NCI-H1417 (cell line): ENCODE data around the gene TBC1D16.
A peak's percentile ranks its signal among the peaks of the same experiment; 100 is the strongest.
"Not testable (repeated sequence)": the region's sequence is repeated elsewhere in the genome, so short reads cannot be mapped to it uniquely, and the experiment has no call there.

Experiments used
- DNase-seq, 3 experiments: peaks; one replicate each; lab custom pipeline; 2025; lab: John Stamatoyannopoulos, UW

Gene TBC1D16

GRCh38 chr17:79976451-79976850, 59.2 kb downstream of the TBC1D16 start:
- no peak for DNase-seq

- DNase-seq, result no peak
Measured at GRCh38 chr17:79975498-79976134, 60.1 kb downstream of the TBC1D16 start.

GRCh38 chr17:79974566-79975497, 60.8 kb downstream of the TBC1D16 start:
- peak in 1 of 3 experiments; percentile 26 for DNase-seq

DNA sequence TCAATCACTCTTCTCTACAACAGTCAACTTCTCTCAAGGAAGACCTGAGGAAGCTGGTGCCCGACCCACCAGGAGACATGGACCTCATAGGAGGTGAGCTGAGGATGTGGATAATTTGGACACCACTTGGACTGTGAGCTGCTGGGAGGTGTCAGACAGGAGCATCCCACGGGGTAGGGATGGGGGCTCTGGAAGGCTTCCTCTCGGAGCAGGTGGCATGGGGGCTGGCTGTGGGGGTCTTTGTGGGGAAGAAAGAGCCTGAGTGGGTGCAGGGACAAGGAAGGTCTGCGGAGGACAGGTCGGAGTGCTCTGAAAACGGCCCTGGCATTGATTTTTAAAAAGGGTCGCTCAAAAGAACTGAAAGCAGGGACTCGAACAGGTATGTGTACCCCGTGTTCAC, 64.0 kb downstream of the TBC1D16 start:
- no peak for DNase-seq

- DNase-seq, result peak in 2 of 3 experiments; percentile 20 to 36
Measured at GRCh38 chr17:79970576-79971068, 65.0 kb downstream of the TBC1D16 start.

GRCh38 chr17:79969906-79970305, 65.8 kb downstream of the TBC1D16 start:
- DNase-seq, result no peak

GRCh38 chr17:79968116-79968515, 67.6 kb downstream of the TBC1D16 start:
- no peak for DNase-seq

DNA sequence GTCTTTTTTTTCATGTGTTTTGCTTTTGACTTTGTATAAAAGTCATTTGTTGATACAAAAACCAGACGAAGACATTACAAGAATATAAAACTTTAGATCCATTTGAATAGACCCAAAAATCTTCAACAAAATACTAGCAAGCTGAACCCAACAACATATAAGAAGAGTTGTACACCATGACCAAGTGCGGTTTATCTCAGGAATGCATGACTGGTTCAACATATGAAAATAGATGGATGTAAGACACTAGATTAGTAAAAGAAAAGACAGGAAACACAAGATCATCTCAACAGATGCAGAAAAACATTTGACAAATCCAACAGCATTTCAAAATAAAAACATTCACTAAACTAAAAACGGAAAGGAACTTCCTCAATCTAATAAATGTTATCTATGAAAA, 69.0 kb downstream of the TBC1D16 start:
- no peak for DNase-seq

DNA sequence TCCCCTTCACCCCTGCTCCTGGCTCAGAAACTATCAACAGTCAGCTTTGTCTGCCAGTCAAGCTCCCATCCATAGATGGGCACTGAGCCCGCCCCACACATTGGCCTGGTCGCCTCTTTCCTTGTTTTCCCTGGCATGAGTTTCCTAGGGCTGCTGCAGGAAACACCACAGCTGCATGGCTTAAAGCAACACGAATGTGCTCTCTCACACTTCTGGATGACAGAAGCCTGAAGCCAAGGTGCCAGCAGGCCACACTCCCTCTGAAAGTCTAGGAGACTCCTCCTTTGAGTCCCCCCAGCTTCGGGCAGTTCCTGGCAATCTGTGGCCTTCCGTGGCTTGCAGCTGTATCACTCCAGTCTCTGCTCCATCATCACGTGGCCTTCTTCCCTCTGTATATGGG, 69.9 kb downstream of the TBC1D16 start:
- no peak for DNase-seq

GRCh38 chr17:79962467-79962866, 73.2 kb downstream of the TBC1D16 start:
- DNase-seq, result not testable (repeated sequence)

DNA sequence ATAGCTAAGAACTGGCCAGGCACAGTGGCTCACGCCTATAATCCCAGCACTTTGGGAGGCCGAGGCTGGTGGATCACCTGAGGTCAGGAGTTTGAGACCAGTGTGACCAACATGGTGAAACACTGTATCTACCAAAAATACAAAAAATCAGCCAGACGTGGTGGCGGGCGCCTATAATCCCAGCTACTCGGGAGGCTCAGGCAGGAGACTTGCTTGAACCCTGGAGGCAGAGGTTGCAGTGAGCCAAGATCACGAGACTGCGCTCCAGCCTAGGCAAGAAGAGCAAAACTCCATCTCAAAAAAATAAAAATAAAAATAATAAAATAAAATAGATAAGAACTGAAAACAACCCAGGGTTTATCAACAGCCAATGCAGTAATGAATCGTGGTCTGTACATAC, 74.1 kb downstream of the TBC1D16 start:
- not testable (repeated sequence) for DNase-seq

- DNase-seq, result no peak
Measured at GRCh38 chr17:79960788-79961522, 74.7 kb downstream of the TBC1D16 start.

- DNase-seq, result no peak
Measured at GRCh38 chr17:79959042-79959441, 76.6 kb downstream of the TBC1D16 start.

DNA sequence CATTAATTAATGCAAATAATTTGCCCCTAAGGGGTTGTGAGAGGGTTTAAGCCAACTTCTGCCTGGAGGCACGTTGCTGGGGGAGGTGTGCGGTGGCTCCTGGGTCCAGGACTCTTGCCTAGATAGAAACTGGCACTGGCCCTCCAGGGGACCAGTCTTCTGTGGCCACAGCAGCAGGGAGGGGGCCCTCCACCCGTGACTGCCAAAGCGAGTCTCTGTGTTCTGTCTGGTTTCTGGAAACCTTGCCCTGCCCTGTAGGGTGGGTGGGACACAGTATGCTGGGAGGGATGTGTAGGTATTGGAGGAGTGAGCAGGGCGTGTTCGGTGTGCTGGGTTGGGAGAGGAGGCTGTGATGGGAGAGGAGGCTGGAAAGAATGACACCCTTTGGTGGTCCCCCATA, 78.8 kb downstream of the TBC1D16 start:
- no peak for DNase-seq

- not testable (repeated sequence) for DNase-seq
Measured at GRCh38 chr17:79956441-79956735, 79.3 kb downstream of the TBC1D16 start.

GRCh38 chr17:79955691-79956440, 79.8 kb downstream of the TBC1D16 start:
- DNase-seq, result no peak

DNA sequence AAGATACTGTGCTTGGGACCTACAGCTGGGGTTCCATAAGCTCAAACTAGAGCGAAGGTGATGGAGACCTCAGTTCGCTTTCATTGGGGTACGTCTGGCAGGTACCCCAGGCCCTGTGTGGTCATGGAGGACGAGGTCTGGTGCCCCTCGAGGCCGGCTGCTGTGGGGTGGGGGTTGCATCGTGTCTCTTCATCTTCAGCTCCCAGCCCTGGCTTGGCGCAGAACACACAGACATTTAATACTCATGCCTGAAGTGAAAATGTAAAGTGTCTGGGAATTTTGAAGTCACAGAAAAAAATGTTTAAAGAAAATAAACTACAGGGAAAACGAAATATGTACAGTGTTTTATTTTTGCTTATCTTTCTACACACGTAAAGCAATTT, 80.5 kb downstream of the TBC1D16 start:
- no peak for DNase-seq

- peak in 1 of 3 experiments; percentile 15 for DNase-seq
Measured at GRCh38 chr17:79954281-79955166, 81.1 kb downstream of the TBC1D16 start.

DNA sequence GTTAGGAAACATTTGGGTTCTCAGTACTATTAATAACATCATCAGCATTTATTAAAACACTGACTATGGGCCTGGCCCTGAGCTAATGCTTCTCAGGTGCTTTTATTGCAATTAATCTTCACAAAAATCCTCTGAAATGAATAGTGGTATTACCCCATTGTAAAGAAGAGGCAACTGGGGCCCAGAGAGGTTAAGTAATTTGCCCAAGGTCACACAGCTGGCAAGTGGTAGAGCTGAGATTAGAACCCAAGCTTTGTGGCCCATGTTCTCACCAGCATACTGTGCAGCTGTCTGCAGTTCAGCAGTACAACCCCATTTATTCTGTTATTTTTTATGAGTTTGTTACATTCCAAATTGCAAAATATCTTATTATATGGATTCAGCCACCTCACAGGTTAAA, 82.3 kb downstream of the TBC1D16 start:
- DNase-seq, result no peak

- no peak for DNase-seq
Measured at GRCh38 chr17:79952901-79953300, 82.8 kb downstream of the TBC1D16 start.
